WERI-Rb-1 (cell line): ENCODE results near the gene PLEKHH1.
"Not testable (repeated sequence)": the region's sequence is repeated elsewhere in the genome, so short reads cannot be mapped to it uniquely, and the experiment has no call there.

Source experiments
- DNase-seq: peaks from one replicate; pipeline ENCODE4 v3.0.0-alpha.2; 2020
- H3K27ac ChIP-seq: fragments of 250-450 bp; sonication (Bioruptor Pico); 2 replicates; pipeline ENCODE4 v1.5.1; 2020; ENCODE audit warnings: mild to moderate bottlenecking, moderate library complexity
- H3K27me3 ChIP-seq: fragments of 250-450 bp; sonication (Bioruptor Pico); 2 replicates; pipeline ENCODE4 v1.5.1; 2021; ENCODE audit warnings: mild to moderate bottlenecking, low read depth, moderate library complexity; ENCODE audit not compliant: insufficient read depth, severe bottlenecking
- H3K36me3 ChIP-seq: fragments of 250-450 bp; sonication (Bioruptor Pico); 2 replicates; pipeline ENCODE4 v1.5.1; 2020; ENCODE audit warnings: mild to moderate bottlenecking, moderate library complexity
- H3K4me3 ChIP-seq: 2 replicates; pipeline ENCODE4 v1.5.1; 2011; ENCODE audit warnings: low read depth, mild to moderate bottlenecking, control low read depth, low read length
- H3K9me3 ChIP-seq: fragments of 250-450 bp; sonication (Bioruptor Pico); 2 replicates; pipeline ENCODE4 v1.5.1; 2021; ENCODE audit warnings: mild to moderate bottlenecking, moderate library complexity; ENCODE audit not compliant: severe bottlenecking
- CTCF ChIP-seq: IDR thresholded peaks from 2 replicates; pipeline ENCODE4 v1.5.1; 2011; ENCODE audit warnings: low read depth, mild to moderate bottlenecking, control low read depth, inconsistent platforms, low read length

PLEKHH1 gene

GRCh38 chr14:67538501-67538900 lies 5.4 kb downstream of the PLEKHH1 start:
- no peak for TF ChIP-seq CTCF
- H3K27ac ChIP-seq, result no peak overlapping the region
- no peaks in the 10 kb centered on the region for H3K27me3 ChIP-seq
- H3K9me3 ChIP-seq, result no peaks in the 10 kb centered on the region
- H3K4me3 ChIP-seq, result no peak overlapping the region
- no peaks in the 10 kb centered on the region for H3K36me3 ChIP-seq
- DNase-seq, result peak; percentile 59

GRCh38 chr14:67539116-67539515 lies 6.0 kb downstream of the PLEKHH1 start:
- no peak overlapping the region for H3K4me3 ChIP-seq
- no peak for TF ChIP-seq CTCF
- H3K27ac ChIP-seq, result no peak overlapping the region
- no peaks in the 10 kb centered on the region for H3K9me3 ChIP-seq
- H3K27me3 ChIP-seq, result no peaks in the 10 kb centered on the region
- no peak for DNase-seq
- H3K36me3 ChIP-seq, result no peaks in the 10 kb centered on the region

- no peak overlapping the region for H3K4me3 ChIP-seq
Observed at GRCh38 chr14:67541448-67542387, 8.6 kb downstream of the PLEKHH1 start.

GRCh38 chr14:67542620-67543019 lies 9.5 kb downstream of the PLEKHH1 start:
- not testable (repeated sequence) for H3K9me3 ChIP-seq, H3K27ac ChIP-seq, H3K4me3 ChIP-seq, DNase-seq, H3K27me3 ChIP-seq, H3K36me3 ChIP-seq

More at GRCh38 chr14:67541448-67542387, 8.6 kb downstream of the PLEKHH1 start:
- H3K9me3 ChIP-seq, result no peaks in the 10 kb centered on the region
- H3K27me3 ChIP-seq, result no peaks in the 10 kb centered on the region
- no peak for TF ChIP-seq CTCF
- DNase-seq, result no peak
- H3K27ac ChIP-seq, result no peak overlapping the region
- H3K36me3 ChIP-seq, result no peaks in the 10 kb centered on the region

GRCh38 chr14:67544590-67544989 lies 11.5 kb downstream of the PLEKHH1 start:
- H3K27me3 ChIP-seq, result no peaks in the 10 kb centered on the region
- no peak overlapping the region for H3K27ac ChIP-seq
- TF ChIP-seq CTCF, result no peak
- no peaks in the 10 kb centered on the region for H3K9me3 ChIP-seq
- no peaks in the 10 kb centered on the region for H3K36me3 ChIP-seq
- no peak for DNase-seq
- no peak overlapping the region for H3K4me3 ChIP-seq

- H3K27ac ChIP-seq, result peak overlapping the region; percentile 49
- TF ChIP-seq CTCF, result no peak
- no peaks in the 10 kb centered on the region for H3K27me3 ChIP-seq
- peak; percentile 84 for DNase-seq
- H3K36me3 ChIP-seq, result no peaks in the 10 kb centered on the region
- H3K9me3 ChIP-seq, result no peaks in the 10 kb centered on the region
- H3K4me3 ChIP-seq, result no peak overlapping the region
Observed at GRCh38 chr14:67547224-67547780, 14.2 kb downstream of the PLEKHH1 start.
